GM18499 (cell line): ENCODE measurements around the gene NRM.
"Not testable (repeated sequence)": the region's sequence is repeated elsewhere in the genome, so short reads cannot be mapped to it uniquely, and the experiment has no call there.

ENCODE experiments used
- ATAC-seq: cut with Tn5 transposase; IDR thresholded peaks from one replicate; pipeline ENCODE4 v1.9.1; 2021; ENCODE audit warnings: moderate number of reproducible peaks; ENCODE audit not compliant: insufficient read depth, unreplicated experiment

Gene NRM

DNA sequence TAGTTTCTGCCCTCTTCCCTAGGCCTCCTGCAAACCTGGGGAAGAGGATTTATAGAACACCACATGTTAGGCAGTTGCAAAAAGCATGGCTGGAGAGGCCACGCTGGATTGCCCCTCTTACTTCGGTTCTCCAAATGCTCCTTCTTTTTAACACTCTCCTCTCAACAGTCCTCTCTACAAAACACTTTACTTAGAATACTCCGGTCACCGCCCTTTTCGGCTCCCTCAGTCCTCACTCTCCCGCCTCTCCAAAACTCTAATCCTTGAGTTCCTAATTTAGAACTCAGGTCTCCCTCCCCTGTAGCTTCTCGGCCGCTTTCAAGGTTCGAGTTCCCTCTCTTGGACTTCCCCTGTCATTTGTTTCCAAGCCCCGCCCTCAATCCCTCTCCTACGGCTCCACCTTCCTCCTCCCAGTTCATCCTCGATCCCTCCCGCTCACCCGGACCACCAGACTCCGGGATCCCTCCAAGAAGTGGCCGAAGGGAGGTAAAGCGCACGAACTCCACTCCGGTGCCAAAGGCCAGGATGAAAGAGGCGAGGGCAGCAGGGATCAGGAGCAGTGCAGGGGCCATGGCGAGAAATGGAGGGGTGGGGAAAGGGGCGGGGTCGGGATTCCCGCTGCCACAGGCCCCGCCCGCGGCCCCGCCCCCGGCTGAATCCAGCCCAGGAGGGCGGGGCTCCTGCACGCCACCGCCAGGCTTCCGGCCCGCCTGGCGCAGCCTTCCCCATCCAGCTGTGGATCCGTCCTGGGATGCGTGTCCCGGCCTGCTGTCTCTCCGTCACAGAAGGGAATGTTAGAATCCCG is at the start of gene NRM:
NRM (minus strand) TSS at position 582 of the 805 bp plus-strand sequence; CDS start at position 572, 10 bp downstream.
- ATAC-seq: no peak

GRCh38 chr6:30740540-30740870 is 49.7 kb upstream of the NRM start:
- no peak for ATAC-seq

DNA sequence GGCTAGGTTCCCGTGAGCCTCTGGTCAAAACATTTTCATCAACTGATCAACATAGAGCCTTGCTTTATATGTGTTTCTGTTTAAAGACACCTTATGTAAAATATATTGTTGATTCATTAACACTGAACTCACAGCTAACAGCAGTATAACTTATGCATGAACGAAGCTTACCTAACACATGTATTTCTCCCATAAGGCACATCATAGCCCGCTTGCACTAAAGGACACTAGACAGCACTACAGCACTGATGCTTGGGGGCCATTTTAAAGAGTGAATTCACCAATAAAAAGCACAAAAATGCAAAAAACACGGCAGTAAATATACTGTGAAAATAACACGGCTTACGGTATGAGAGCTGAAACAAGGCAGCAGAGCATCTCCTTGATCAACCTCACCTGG is 47.7 kb upstream of the NRM start:
- no peak for ATAC-seq

GRCh38 chr6:30735668-30736314 is 45.0 kb upstream of the NRM start:
- ATAC-seq: no peak

DNA sequence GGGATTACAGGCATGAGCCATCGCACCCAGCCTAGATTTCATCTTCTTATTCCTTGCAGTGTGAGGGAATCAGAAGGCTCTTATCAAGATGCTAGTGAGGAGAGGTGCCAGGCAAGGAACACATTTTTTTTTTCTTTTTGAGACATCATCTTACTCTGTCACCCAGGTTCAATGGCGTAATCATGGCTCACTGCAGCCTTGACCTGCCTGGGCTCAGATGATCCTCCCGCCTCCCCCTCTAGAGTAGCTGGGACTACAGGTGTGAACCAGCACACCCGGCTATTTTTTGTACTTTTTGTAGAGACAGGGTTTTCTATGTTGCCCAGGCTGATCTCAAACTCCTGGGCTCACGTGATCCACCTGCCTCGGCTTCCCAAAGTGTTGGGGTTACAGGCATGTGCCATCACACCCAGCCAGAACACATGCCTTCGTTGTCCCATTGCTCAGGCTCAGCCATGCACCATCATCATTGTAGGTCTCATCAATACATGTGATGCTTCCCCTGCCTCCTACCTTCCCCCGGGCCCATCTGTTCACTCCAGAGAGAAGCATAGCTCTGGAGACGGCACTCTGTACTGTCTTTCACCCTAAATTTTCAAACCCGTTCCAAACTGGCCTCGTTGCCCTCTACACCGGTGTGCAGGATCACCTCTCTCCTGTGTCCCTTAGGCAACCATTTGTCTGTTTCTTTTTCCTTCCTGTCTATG is 41.6 kb upstream of the NRM start:
- no peak for ATAC-seq

DNA sequence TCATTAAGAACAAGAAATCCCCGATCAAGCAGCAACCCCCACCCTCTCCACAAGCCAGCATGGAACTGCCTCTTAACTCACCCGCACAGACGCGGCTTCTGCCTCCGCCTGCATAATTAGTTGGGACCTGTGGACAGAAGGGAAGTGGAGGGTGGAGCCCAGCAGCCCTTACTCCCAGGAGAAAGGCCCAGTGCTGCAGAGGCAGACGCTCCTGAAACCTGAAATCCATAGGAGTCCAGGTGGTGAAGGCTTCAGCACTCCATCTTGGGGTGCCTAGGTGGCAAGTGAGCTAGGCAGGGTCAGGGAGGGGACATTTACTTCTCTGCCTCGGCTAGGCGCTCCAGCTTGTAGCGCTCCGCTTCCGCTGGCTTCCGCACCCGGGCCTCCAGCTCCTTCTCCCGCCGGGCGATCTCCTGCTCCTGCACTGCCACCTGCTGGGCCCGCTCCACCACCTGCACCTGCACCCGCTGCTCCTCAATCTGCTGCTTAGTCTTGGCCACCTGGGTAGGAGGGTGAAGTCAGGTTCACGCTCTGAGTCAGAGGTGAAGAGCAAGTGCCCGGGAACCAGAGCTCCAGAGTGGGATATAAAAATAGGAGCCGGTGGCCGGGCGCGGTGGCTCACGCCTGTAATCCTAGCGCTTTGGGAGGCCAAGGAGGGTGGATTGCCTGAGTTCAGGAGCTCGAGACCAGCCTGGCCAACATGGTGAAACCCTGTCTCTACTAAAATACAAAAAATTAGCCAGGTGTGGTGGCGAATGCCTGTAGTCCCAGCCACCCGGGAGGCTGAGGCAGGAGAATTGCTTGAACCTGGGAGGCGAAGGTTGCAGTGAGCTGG is 40.0 kb upstream of the NRM start:
- no peak for ATAC-seq

- no peak for ATAC-seq
Measured at GRCh38 chr6:30727920-30728553, 37.3 kb upstream of the NRM start.

DNA sequence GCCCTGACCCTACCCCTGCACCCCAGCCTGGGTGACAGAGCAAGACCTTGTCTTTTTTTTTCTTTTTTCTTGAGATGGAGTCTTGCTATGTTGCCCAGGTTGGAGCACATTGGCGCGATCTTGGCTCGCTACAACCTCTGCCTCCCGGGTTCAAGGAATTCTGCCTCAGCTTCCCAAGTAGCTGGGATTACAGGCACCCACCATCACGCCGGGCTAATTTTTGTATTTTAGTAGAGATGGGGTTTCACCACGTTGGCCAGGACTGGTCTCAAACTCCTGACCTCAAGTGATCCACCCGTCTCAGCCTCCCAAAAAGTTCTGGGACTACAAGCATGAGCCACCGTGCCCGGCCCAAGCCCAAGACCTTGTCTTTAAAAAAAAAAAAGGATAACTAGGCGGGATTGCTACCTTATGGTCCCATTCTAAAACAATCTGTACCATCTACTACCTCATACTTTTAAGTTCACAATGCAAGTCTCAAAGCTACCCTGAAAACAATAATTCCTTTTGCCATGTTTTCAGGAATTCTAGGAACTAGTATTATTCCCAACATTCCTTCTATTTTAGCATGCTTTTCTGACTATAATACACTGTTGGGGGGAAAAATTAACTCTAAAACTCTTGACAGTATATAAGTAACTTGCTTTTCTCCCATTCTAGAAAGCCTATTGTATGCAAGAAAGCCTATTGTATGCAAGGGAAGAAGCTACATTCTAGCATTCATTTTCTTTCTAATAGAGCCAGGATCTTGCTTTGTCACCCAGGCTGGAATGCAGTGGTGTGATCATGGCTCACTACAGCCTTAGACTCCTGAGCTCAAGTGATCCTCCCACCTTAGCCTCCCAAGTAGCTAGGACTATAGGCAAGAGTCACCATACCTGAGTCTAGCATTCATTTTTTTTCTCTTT is 36.0 kb upstream of the NRM start:
- ATAC-seq: no peak

- no peak for ATAC-seq
Measured at GRCh38 chr6:30725713-30726505, 35.1 kb upstream of the NRM start.

GRCh38 chr6:30724906-30725667 is 34.3 kb upstream of the NRM start:
- ATAC-seq: no peak

DNA sequence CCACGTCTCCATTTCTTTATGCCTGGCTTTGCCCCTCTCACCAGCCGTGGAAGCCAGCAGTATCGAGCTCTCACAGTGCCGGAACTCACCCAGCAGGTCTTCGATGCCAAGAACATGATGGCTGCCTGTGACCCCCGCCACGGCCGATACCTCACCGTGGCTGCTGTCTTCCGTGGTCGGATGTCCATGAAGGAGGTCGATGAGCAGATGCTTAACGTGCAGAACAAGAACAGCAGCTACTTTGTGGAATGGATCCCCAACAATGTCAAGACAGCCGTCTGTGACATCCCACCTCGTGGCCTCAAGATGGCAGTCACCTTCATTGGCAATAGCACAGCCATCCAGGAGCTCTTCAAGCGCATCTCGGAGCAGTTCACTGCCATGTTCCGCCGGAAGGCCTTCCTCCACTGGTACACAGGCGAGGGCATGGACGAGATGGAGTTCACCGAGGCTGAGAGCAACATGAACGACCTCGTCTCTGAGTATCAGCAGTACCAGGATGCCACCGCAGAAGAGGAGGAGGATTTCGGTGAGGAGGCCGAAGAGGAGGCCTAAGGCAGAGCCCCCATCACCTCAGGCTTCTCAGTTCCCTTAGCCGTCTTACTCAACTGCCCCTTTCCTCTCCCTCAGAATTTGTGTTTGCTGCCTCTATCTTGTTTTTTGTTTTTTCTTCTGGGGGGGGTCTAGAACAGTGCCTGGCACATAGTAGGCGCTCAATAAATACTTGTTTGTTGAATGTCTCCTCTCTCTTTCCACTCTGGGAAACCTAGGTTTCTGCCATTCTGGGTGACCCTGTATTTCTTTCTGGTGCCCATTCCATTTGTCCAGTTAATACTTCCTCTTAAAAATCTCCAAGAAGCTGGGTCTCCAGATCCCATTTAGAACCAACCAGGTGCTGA is 33.3 kb upstream of the NRM start:
- ATAC-seq: not testable (repeated sequence)

GRCh38 chr6:30723159-30723842 is 32.5 kb upstream of the NRM start:
- not testable (repeated sequence) for ATAC-seq

DNA sequence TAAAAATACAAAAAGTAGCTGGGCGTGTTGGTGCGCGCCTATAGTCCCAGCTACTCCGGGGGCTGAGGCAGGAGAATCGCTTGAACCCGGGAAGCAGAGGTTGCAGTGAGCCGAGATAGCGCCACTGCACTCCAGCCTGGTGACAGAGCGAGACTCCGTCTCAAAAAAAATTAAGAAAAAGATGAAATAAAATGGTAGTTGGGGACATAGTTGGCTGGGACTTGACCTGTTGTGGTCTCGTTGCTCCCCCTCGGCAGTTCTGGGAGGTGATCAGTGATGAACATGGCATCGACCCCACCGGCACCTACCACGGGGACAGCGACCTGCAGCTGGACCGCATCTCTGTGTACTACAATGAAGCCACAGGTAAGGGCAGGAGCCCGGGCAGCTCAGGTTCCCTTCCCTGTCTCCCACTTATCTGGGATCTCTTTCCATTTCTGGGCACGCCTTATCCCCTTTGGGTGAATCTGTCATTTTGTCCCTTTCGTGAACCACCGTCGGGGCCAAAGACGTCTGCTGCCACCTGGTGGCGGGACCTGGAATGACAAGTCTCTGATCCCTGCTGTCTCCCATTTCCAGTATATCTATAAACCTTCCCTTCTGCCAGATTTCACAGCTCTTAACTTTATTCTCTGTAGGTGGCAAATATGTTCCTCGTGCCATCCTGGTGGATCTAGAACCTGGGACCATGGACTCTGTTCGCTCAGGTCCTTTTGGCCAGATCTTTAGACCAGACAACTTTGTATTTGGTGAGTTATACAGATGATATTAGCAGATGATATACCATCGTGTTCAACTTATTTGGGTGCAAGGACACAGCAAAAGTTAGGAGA is 31.7 kb upstream of the NRM start:
- no peak for ATAC-seq

GRCh38 chr6:30722025-30722279 is 31.2 kb upstream of the NRM start:
- not testable (repeated sequence) for ATAC-seq
